HCT116 (cell line): ENCODE data around the gene CACNA1E.

Experiments used
- CTCF ChIP-seq, 3 experiments: fragments of 200-600 bp in 1 of 3; sonication (generic) in 1 of 3; IDR thresholded peaks in 2 of 3; conservative IDR thresholded peaks in 1 of 3; 2 replicates each; pipeline ENCODE4 v1.5.1; 2012 to 2017; ENCODE audit warnings: low read depth in 2 of 3, low read length in 2 of 3, antibody characterized with exemption in 1 of 3, borderline replicate concordance in 1 of 3, control low read depth in 1 of 3, mild to moderate bottlenecking in 1 of 3, mixed read lengths in 1 of 3, mixed run types in 1 of 3, moderate library complexity in 1 of 3; ENCODE audit not compliant: insufficient read depth in 1 of 3
- POLR2A ChIP-seq: IDR thresholded peaks from 2 replicates; pipeline ENCODE4 v1.7.0; 2011; ENCODE audit warnings: borderline replicate concordance; ENCODE audit not compliant: insufficient read depth, insufficient read length; ENCODE audit errors: extremely low read depth
- YY1 ChIP-seq: IDR thresholded peaks from 2 replicates; pipeline ENCODE4 v1.6.1; 2011; ENCODE audit warnings: low read length, low read depth, moderate library complexity, mild to moderate bottlenecking; ENCODE audit not compliant: insufficient replicate concordance; ENCODE audit errors: extremely low read depth

DNA sequence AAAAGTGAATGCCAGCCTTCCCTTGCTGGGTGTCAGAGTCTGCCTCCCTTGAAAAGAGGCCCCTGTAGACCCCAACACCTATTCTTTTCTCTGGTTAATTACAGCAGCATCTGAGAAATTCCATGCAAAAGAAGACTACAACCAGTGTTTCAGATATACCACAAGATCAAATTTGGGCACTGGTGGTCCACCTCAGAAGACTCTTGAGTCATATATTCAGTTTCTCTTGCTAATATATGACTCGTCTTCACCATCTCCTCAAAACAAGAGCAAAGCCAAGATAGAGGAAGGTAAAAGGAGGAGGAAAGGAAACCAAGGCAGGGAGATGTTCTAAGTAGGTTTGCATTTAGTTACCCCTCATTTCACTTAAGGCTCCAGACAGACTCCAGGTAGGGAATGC is 318.3 kb downstream of the CACNA1E start:
- no peak for TF ChIP-seq POLR2A
- TF ChIP-seq CTCF (IDR thresholded peaks at IDR 0.05 in 2 of 3, conservative IDR thresholded peaks at IDR 0.05 in 1 of 3; ENCODE audit: borderline replicate concordance in 1 of 3, insufficient read depth in 1 of 3, low read depth in 2 of 3, low read length in 2 of 3) = no peak
- no peak for TF ChIP-seq YY1
